WTC11 (cell line): ENCODE measurements around the gene ZBTB16.

Experiments used
- ATF2 ChIP-seq: sonication (generic); formaldehyde crosslinking; IDR thresholded peaks from 2 replicates; pipeline ENCODE4 v1.8.1; 2022; ENCODE audit warnings: low read depth, missing genetic modification reagents, borderline replicate concordance
- FOXJ3 ChIP-seq: sonication (generic); formaldehyde crosslinking; IDR thresholded peaks from 2 replicates; pipeline ENCODE4 v1.9.0; 2021; ENCODE audit warnings: missing genetic modification reagents, mild to moderate bottlenecking, borderline replicate concordance
- HMGXB4 ChIP-seq: sonication (generic); formaldehyde crosslinking; IDR thresholded peaks from 2 replicates; pipeline ENCODE4 v1.8.1; 2023; ENCODE audit warnings: mild to moderate bottlenecking, moderate library complexity, missing genetic modification reagents
- PREB ChIP-seq: sonication (generic); formaldehyde crosslinking; IDR thresholded peaks from 2 replicates; pipeline ENCODE4 v1.8.1; 2022; ENCODE audit warnings: mild to moderate bottlenecking, missing genetic modification reagents, moderate library complexity, borderline replicate concordance
- SMAD3 ChIP-seq: sonication (generic); formaldehyde crosslinking; IDR thresholded peaks from 2 replicates; pipeline ENCODE4 v1.8.0; 2022; ENCODE audit warnings: missing genetic modification reagents, mild to moderate bottlenecking, borderline replicate concordance
- SMAD4 ChIP-seq: sonication (generic); formaldehyde crosslinking; IDR thresholded peaks from 2 replicates; pipeline ENCODE4 v1.8.0; 2022; ENCODE audit warnings: mild to moderate bottlenecking, missing genetic modification reagents
- SOX15 ChIP-seq: fragments of 250-450 bp; sonication (Bioruptor Pico); IDR thresholded peaks from 2 replicates; pipeline ENCODE4 v1.9.0; 2021; ENCODE audit warnings: mild to moderate bottlenecking
- SP1 ChIP-seq: sonication (generic); formaldehyde crosslinking; conservative IDR thresholded peaks from 2 replicates; pipeline ENCODE4 v1.8.1; 2022; ENCODE audit warnings: missing genetic modification reagents
- TEAD4 ChIP-seq: sonication (generic); formaldehyde crosslinking; IDR thresholded peaks from 2 replicates; pipeline ENCODE4 v1.8.0; 2022; ENCODE audit warnings: mild to moderate bottlenecking, missing genetic modification reagents
- ZNF423 ChIP-seq: fragments of 250-450 bp; sonication (Bioruptor Pico); IDR thresholded peaks from 2 replicates; pipeline ENCODE4 v2.1.2; 2022; ENCODE audit warnings: mild to moderate bottlenecking, moderate library complexity
- ZSCAN18 ChIP-seq: fragments of 250-450 bp; sonication (Bioruptor Pico); IDR thresholded peaks from 2 replicates; pipeline ENCODE4 v2.1.2; 2022; ENCODE audit warnings: mild to moderate bottlenecking, moderate library complexity
- TF ChIP-seq, protein P1 (sequence below): fragments of 200-600 bp; IDR thresholded peaks from 2 replicates; pipeline ENCODE4 v1.8.0; 2022; ENCODE audit warnings: antibody characterized with exemption
- TF ChIP-seq, protein P2 (sequence below): sonication (generic); formaldehyde crosslinking; IDR thresholded peaks from 2 replicates; pipeline ENCODE4 v1.8.0; 2022; ENCODE audit warnings: mild to moderate bottlenecking, missing genetic modification reagents

DNA sequence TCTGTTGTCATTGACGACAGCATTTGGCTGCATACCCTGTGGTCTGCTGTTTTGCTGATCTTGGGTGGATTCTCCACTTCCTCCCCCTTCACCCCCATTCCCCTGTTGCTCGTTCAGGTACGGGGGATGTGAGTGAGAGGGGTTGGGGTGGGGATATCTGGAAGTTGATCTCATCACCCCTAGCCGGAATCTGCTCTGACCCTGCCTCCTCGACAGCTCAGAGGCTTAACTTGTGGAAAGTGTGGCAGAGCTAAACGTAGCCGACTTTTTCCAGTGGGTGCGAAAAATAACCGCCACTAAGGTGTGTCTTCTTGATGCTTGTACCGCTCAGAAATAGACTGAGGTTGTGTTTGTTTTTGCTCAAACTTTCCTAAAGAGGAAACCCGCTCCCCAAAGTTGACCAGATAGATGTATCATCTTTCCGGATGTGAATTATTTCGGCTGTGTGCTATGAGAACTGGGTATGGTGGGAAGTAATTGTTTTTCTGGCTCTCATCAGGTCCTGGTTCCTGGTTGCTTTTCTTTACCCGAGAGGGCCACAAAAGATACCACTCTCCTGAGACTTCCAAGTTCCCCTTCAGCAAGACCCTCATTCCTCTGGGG, 6.6 kb downstream of the ZBTB16 start:
- no peak for TF ChIP-seq FOXJ3
- TF ChIP-seq, protein P1, sequence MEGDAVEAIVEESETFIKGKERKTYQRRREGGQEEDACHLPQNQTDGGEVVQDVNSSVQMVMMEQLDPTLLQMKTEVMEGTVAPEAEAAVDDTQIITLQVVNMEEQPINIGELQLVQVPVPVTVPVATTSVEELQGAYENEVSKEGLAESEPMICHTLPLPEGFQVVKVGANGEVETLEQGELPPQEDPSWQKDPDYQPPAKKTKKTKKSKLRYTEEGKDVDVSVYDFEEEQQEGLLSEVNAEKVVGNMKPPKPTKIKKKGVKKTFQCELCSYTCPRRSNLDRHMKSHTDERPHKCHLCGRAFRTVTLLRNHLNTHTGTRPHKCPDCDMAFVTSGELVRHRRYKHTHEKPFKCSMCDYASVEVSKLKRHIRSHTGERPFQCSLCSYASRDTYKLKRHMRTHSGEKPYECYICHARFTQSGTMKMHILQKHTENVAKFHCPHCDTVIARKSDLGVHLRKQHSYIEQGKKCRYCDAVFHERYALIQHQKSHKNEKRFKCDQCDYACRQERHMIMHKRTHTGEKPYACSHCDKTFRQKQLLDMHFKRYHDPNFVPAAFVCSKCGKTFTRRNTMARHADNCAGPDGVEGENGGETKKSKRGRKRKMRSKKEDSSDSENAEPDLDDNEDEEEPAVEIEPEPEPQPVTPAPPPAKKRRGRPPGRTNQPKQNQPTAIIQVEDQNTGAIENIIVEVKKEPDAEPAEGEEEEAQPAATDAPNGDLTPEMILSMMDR = no peak
- TF ChIP-seq SMAD4 = no peak
- TF ChIP-seq ATF2 (CRISPR knock-in tag) = no peak
- TF ChIP-seq, protein P2, sequence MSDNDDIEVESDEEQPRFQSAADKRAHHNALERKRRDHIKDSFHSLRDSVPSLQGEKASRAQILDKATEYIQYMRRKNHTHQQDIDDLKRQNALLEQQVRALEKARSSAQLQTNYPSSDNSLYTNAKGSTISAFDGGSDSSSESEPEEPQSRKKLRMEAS = no peak
- no peak for TF ChIP-seq PREB (CRISPR knock-in tag)
- no peak for TF ChIP-seq ZSCAN18
- no peak for TF ChIP-seq HMGXB4 (CRISPR knock-in tag)
- no peak for TF ChIP-seq ZNF423 (CRISPR knock-in tag)
- TF ChIP-seq SMAD3 (CRISPR knock-in tag) = no peak
- TF ChIP-seq TEAD4 = no peak
- TF ChIP-seq SP1 (CRISPR knock-in tag) = no peak
- TF ChIP-seq SOX15 (CRISPR knock-in tag) = no peak
